ENCODE measurements around the gene UBTF. TPM values are rescaled to one million over a fixed set of nuclear protein-coding genes. Genes with fewer than 3 reads are reported as not detected.

The UBTF gene
- total RNA-seq, 2 donors from 2014 or later: 48.2 to 55.4 TPM

DNA sequence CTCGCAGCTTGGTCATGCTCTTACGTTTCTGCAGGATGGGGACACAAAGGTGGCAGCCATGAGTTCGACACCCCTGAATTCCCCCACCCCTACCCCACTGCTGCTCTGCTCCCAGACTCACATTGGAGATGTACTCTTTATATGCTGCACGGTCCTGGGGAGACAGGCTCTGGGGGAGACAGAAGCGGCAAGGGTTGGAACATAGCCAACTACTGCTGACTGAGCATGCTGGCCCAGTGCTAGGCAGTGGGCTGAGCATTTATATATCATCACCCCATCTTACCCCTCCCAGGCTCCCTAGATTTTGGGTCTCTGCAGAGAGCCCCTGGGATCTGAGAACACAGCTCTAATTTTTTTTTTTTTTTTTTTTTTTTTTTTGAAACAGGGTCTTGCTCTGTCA is 11.7 kb downstream of the UBTF start:
- TF ChIP-seq, protein P1, sequence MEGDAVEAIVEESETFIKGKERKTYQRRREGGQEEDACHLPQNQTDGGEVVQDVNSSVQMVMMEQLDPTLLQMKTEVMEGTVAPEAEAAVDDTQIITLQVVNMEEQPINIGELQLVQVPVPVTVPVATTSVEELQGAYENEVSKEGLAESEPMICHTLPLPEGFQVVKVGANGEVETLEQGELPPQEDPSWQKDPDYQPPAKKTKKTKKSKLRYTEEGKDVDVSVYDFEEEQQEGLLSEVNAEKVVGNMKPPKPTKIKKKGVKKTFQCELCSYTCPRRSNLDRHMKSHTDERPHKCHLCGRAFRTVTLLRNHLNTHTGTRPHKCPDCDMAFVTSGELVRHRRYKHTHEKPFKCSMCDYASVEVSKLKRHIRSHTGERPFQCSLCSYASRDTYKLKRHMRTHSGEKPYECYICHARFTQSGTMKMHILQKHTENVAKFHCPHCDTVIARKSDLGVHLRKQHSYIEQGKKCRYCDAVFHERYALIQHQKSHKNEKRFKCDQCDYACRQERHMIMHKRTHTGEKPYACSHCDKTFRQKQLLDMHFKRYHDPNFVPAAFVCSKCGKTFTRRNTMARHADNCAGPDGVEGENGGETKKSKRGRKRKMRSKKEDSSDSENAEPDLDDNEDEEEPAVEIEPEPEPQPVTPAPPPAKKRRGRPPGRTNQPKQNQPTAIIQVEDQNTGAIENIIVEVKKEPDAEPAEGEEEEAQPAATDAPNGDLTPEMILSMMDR (IDR thresholded peaks at IDR 0.05): no peak
- ATAC-seq (ENCODE audit: insufficient number of reproducible peaks, low FRiP score, low read depth) (no peak), DNase-seq (ENCODE audit: low spot score) (no peak)
- H3K4me1 ChIP-seq (ENCODE audit: control insufficient read depth in 1 of 2, low read depth in 2 of 2): peaks cover 4 to 11% of the 10 kb centered on the region in 2 donors
- H3K27me3 ChIP-seq (replicated peaks; ENCODE audit: insufficient read depth): no peaks in the 10 kb centered on the region
- H3K36me3 ChIP-seq: peaks cover 38% of the 10 kb centered on the region
- H3K27ac ChIP-seq: no peak overlapping the region
- no peak overlapping the region for H3K4me3 ChIP-seq
- no peaks in the 10 kb centered on the region for H3K9me3 ChIP-seq

DNA sequence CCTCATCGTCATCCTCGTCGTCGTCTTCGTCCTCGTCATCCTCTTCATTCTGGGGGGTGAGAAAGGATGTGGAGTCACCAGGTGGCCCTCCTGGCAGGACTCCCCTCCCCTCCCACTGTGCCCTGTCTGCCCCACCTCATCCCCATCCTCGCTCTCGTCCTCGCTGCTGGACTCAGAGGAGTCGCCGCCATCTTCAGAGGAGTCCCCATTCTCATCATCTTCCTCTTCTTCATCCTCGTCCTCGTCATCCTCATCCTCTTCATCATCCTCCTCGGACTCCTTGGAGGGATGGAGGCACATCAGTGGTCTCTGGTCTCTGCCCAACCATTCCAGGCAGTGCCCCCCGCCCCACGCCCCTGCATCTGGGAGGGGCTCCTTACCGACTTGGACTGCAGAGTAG is 12.2 kb downstream of the UBTF start:
- TF ChIP-seq, protein P1 (IDR thresholded peaks at IDR 0.05): no peak
- Histone ChIP-seq H3K27ac (no peak overlapping the region), H3K27me3 (replicated peaks; ENCODE audit: insufficient read depth) (no peaks in the 10 kb centered on the region), H3K4me3 (no peak overlapping the region), H3K9me3 (no peaks in the 10 kb centered on the region), H3K36me3 (peaks cover 38% of the 10 kb centered on the region), H3K4me1 (ENCODE audit: control insufficient read depth in 1 of 2, low read depth in 2 of 2) (peaks cover 4 to 11% of the 10 kb centered on the region in 2 donors)
- DNase-seq (ENCODE audit: low spot score) (no peak), ATAC-seq (ENCODE audit: insufficient number of reproducible peaks, low FRiP score, low read depth) (no peak)

DNA sequence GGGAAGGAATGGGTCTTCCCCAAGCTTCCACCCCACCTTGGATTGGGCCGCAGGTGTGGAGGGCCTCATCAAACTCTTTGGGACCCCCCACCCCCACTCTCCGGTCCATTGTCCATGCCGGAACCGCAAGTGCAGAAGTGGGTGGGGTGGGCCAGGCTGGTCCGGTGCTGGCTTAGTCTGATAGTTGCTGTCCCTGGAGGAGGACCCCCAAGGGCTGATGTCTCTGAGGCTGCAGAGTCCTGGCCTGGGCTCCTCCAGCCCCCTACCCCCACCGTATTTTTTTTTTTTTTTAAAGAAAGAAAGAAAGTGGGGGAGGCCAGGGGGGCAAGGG is 12.7 kb downstream of the UBTF start:
- Histone ChIP-seq H3K36me3 (peaks cover 38% of the 10 kb centered on the region), H3K4me3 (no peak overlapping the region), H3K9me3 (no peaks in the 10 kb centered on the region), H3K4me1 (ENCODE audit: control insufficient read depth in 1 of 2, low read depth in 2 of 2) (peaks cover 4 to 11% of the 10 kb centered on the region in 2 donors), H3K27me3 (replicated peaks; ENCODE audit: insufficient read depth) (no peaks in the 10 kb centered on the region), H3K27ac (no peak overlapping the region)
- DNase-seq (ENCODE audit: low spot score) (no peak), ATAC-seq (ENCODE audit: insufficient number of reproducible peaks, low FRiP score, low read depth) (no peak)
- TF ChIP-seq, protein P1 (IDR thresholded peaks at IDR 0.05): no peak

DNA sequence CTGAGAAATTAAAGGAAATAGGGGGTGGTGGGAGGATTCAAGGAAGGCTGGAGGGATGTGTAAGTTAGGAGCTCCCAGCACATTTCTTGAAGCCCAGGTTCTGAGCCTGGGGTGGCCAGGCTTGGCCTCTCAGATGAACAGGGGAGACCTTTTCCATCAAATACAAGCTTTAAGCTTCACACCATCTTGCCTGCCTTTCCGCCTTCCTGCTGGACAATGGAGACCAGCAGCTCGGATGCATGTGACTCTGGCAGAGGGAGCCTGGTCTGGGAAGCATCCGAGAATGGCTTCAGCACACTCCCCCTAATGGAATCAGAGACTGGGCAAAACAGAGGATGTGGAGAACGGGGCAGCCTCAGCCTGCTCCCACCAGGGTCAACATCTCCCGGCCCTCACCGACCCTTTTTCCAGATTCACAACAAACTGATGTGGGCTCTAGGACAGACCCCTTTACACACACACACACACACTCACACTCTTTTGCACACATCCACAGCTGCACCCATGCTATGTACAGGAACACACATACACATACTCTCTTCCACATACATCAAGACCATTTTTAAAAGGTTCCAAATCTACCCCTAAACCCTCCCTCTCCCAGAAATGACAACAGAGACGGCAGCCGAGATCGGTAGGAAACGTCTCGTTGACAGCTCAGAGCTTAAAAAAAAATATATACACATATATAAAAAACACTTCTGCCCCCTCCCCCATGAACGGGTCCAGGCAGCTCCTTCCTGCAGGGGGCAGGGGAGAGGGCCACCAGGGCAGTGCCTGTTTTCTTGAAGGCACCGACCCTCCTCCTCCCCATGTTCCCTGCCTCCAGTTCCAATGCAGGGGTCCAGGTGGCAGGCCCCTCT is 13.3 kb downstream of the UBTF start:
- Histone ChIP-seq H3K4me3 (no peak overlapping the region), H3K27me3 (replicated peaks; ENCODE audit: insufficient read depth) (no peaks in the 10 kb centered on the region), H3K4me1 (ENCODE audit: control insufficient read depth in 1 of 2, low read depth in 2 of 2) (peaks cover 4 to 12% of the 10 kb centered on the region in 2 donors), H3K36me3 (peaks cover 33% of the 10 kb centered on the region), H3K9me3 (no peaks in the 10 kb centered on the region), H3K27ac (no peak overlapping the region)
- ATAC-seq (ENCODE audit: insufficient number of reproducible peaks, low FRiP score, low read depth): no peak
- DNase-seq (ENCODE audit: low spot score): no peak
- TF ChIP-seq, protein P1 (IDR thresholded peaks at IDR 0.05): no peak

DNA sequence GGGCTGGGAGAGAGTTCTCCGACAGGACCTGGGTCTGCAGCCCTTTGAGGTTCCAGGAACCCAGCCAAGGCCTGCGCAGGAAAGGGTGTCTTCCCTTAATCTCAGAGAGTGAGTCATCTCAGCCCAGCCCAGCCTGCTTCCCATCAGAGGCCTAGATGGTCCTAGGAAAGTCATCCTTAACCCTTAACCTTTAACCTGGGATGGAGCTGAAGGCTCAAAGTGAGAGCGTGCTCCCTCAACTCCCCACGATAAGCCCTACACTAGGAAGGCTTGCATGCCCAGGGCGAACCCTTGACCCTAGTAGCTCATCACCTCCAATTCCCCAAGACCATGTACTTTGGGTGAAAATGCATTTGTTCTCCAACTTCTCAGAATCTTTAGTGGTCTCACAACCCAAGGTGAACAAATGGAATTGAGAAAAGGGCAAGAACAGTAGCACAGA is 15.0 kb downstream of the UBTF start:
- no peak for ATAC-seq (ENCODE audit: insufficient number of reproducible peaks, low FRiP score, low read depth)

More for the DNA sequence above, 15.0 kb downstream of the UBTF start:
- Histone ChIP-seq H3K4me3 (no peak overlapping the region), H3K36me3 (peaks cover 21% of the 10 kb centered on the region), H3K4me1 (ENCODE audit: control insufficient read depth in 1 of 2, low read depth in 2 of 2) (peaks cover 0 to 8% of the 10 kb centered on the region in 2 donors), H3K9me3 (no peaks in the 10 kb centered on the region), H3K27ac (no peak overlapping the region), H3K27me3 (replicated peaks; ENCODE audit: insufficient read depth) (no peaks in the 10 kb centered on the region)
- TF ChIP-seq, protein P1 (IDR thresholded peaks at IDR 0.05): no peak
- DNase-seq (ENCODE audit: low spot score): no peak
